T-helper 2 cell (primary cell): Measurements from ENCODE around the gene TCEAL9.
"Not testable (repeated sequence)": the region's sequence is repeated elsewhere in the genome, so short reads cannot be mapped to it uniquely, and the experiment has no call there.

ENCODE experiments used
- DNase-seq, 5 experiments: peaks; one replicate each; pipeline versions ENCODE4 v3.0.0 to v3.0.0-alpha.2; 2012 to 2022
- total RNA-seq, 2 donors: gene quantifications; one replicate each; lab custom pipeline; 2026; lab: John Stamatoyannopoulos, UW

The TCEAL9 gene, protein sequence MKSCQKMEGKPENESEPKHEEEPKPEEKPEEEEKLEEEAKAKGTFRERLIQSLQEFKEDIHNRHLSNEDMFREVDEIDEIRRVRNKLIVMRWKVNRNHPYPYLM
- total RNA-seq: 0 to 1.1 reads per million in 2 donors

DNA sequence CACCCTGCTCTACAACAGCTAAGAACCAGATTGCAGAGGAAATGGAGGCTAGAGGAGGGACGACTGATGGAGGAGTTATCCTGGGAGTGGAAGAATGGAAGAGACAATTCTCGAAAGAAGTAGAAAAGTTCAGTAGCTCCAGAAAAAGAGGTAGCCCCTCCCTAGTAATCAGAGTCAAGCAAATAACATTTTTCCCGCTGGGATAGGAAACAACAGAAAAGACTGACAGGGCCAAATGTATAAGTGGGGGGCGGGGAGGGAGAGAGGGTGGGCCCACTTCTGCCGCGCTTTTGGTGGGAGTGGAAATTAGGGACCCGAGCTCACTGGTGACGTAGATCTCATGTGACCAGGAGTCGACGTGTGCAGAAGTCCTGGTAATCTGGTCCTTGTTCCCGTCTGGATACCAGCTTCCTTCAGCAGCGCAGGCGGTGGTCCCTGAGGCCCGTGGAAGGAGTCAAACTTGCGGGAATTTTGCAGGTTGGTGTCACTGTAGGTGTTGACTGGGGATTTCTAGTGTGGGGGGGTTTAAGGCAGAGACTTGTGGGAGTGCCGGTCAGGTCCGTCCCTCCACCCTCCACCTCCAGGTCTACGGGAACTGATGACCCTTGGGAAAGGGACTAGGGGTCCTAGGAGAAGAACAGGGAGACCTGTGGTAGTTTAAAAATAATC, at the start of gene TCEAL9:
Gene TCEAL9 (plus strand): TSS at position 377 of the 669 bp plus-strand sequence. CDS start 1,179 bp downstream, outside the sequence.
- no peak for DNase-seq

- DNase-seq: peak in 1 of 5 experiments; percentile 3
These were observed 46.3 kb upstream of the TCEAL9 start for GRCh38 chrX:103309860-103310554.

DNA sequence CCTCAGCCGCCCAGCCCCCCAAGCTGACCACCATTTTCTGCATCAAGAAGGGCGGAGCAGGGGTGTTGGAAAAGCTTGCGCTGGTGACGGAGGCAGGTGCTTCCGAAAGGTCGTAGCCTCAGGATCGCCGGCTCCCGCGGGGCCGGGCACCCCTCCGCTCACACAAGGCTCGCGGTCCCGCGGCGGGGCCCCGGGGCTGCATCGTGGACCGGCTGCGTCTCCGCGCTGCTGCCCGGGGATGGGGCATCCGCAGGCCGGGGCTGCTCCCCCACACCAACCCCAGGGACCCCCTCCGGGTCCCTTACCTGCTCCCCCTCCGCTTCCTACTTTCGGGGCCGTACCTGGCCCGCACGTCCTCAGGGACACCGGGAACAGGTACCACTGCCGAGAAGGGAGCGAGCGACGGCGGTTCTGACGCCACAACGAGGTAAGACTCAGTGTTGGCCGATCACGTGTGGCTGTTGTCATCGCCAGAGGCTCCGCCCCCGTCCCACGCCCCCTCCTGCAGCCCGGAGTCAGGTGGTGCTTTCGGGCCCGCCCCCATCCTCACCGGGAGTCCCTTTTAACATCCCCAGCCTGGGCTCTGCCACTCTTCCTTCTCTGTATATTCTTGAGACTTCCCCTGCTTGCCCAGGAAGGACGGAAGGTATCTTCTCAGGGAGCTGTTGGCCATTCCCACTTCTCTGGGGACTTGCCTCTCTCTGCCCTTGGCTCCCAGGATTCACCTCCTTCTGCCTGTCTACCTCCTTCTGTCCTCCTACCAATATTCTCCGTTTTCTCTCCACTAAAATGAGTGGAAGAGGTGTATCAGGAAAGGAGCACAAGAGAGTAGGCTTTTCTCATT, 45.5 kb upstream of the TCEAL9 start, which contains the start of gene BEX2:
Gene BEX2 (minus strand): TSS at position 436 of the 844 bp plus-strand sequence. CDS start 1,014 bp downstream, outside the sequence.
- peak; percentile 60 to 88 (median 72) for DNase-seq

DNA sequence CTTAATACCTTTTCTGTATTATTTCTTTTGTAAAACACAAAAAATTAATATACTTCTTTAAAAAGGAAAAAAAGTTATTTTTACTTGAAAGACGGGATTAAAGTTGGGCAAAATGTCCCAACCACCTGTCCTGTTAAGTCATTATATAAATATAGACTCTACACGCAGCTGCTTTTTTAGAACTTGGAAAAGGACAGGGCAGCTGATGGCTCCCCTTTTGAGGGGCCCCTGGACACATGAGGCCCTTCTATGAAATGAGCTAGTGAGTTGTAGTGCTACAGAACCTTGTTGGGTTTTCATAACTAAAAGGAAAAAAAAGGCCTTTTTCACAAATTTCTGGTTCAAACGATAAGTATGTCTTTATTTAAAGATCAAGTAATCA, 44.9 kb upstream of the TCEAL9 start:
- no peak for DNase-seq

DNA sequence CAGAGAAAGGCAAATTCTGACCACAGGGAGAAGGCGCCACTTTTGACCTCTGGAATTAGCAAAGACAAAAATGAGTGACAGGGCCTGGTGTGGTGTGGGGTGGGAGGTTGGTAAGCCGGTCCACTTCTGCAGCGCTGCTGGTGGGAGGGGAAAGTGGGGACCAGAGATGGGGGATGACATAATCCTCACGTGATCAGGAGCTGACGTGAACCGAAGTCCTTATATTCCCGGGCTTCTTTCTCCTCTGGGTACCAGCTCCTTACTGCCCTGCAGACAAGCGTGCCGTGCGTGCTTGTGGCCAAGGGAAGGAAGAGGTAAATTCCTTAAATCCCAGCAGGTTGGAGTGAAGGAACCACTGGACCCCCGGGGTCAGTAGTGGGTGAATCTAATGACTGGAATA, 26.3 kb upstream of the TCEAL9 start, which contains the start of gene TCEAL7:
Gene TCEAL7 (plus strand): TSS at position 249 of the 400 bp plus-strand sequence. CDS start 1,165 bp downstream, outside the sequence.
- DNase-seq: no peak

DNA sequence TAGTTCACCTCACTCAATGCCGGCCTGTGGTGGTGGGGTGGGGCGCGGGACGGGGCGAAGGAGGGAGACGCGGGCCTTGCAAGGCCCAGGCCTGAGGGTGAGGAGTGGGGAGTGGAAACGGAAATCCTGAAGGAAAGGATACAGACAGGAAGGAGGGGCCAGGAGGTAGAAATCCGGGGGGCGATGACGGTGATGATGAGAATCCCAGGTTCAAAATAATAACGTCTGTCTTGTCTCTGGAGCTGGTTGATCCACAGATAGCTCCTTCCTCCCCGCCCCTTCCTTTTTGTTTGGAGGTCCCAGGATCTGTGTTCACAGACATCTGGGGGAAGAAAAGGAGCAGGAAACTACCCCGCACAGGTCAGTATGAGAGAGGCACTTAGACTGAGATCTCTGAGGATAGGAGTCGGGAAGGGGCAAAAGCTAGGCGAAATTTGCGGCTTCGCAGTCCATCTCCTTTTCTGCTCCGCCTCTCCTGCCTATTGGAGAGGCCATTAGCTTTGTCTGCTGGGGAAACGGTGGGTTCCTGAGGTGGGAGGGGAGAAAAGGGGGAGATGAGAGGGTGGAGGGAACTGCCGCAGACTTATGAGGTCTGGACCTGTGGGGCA, 25.5 kb upstream of the TCEAL9 start:
- no peak for DNase-seq

DNA sequence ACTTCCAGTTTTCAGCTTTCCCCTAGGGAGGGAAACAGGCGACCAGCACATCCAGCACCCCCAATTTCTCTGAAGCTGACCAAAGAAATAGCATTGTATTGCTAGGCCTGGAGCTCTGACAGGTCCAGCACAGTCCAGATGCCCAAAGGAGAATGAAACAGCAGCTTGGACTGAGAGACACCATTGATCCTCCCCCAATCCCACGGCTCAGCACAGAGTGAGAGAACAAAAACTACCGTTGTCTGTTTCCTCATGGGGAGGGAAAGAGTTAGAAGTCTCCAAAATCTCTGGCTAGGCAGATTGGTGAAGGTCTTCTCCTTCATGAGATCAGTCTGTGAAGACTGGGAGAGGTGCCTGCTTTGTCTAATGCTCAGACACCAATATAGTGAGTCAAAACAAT, 17.6 kb upstream of the TCEAL9 start:
- no peak for DNase-seq

- peak in 3 of 5 experiments; percentile 1 to 45 (median 6) for DNase-seq
These were observed 13.2 kb upstream of the TCEAL9 start for GRCh38 chrX:103343105-103343504.

DNA sequence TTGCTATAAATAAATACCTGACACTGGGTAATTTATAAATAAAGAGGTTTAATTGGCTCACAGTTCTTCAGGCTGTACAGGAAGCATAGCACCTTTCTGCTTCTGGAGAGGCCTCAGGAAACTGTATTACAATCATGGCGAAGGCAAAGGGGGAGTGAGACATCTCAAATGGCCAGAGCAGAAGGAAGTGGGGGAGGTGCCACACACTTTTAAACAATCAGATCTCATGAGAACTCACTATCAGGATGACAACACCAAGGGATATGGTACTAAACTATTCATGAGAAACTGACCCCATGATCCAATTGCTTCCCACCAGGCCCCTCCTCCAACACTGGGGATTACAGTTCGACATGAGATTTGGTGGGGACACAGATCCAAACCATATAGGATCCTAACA, 11.7 kb upstream of the TCEAL9 start:
- DNase-seq: no peak

GRCh38 chrX:103347682-103348397, 8.5 kb upstream of the TCEAL9 start:
- no peak for DNase-seq

DNA sequence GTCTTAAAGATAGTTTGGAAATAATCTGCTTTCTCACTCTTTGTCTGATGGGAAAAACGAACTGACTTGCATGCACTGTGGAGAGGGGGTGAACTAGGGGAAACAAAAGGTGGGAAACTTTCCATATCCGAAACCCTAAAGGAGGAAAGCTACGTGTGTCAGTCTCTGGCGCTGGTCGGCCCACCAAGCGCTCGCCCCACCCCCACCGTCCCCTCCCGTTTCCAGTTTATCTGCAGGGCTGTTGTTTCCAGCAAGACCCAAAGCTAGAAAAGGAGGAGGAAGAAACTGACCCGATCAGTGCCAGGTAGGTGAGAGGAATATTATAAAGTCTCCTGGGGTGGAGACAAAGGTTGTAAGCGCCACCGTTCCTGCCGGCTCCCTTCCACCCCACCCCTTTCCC, 552 bp downstream of the TCEAL9 start:
- no peak for DNase-seq

DNA sequence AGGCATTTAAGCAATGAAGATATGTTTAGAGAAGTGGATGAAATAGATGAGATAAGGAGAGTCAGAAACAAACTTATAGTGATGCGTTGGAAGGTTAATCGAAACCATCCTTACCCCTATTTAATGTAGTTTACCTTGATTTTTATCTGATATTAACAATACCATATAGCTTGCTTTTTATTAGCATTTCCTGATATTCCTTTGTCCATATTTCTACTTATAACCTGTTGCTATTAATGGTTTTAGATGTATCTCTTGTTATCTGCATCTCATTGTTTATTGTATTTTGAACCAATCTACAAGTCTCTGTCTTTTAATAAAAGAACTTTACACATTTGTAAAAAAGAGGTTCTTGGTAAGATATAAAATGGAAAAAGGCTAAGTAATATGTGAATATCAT, 1.6 kb downstream of the TCEAL9 start:
- no peak for DNase-seq

GRCh38 chrX:103359605-103360004, 3.3 kb downstream of the TCEAL9 start:
- not testable (repeated sequence) for DNase-seq

- no peak for DNase-seq
These were observed 3.8 kb downstream of the TCEAL9 start for GRCh38 chrX:103360092-103360491.

- no peak for DNase-seq
These were observed 4.6 kb downstream of the TCEAL9 start for GRCh38 chrX:103360916-103361315.

- DNase-seq: no peak
These were observed 5.5 kb downstream of the TCEAL9 start for GRCh38 chrX:103361798-103362197.

DNA sequence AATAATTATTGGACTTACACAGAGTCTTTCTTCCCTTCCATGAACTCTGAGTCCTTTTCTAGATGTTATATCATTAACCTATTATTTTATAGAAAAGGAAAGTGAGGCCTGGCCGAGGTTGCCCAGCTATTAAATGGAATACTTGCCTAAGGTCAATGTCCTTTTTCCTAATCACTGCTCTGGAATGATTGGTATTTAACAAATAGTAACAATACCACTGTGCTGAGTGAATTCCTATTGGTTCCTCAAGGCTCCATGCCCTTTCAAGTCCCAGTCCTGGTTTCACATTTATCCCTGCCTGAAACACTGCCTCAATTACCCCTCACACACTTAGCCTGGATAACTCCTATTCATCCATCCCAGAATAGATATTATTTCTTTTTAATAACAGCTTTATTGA, 6.2 kb downstream of the TCEAL9 start:
- no peak for DNase-seq

DNA sequence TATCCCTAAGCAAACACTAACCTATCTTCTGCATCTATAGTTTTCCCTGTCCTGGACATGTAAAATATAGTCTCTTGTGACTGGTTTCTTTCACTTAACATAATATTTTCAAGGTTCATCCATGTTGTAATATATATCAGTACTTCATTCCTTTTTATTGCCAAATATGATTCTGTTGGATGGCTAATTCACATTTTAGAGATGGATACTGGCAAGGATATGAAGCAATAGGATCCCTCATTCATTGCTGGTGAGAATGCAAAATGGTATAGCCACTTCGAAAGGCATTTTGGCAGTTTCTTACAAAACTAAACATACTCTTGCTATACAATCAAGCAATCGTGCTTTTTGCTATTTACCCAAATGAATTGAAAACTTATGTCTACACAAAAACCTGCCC, 6.7 kb downstream of the TCEAL9 start:
- DNase-seq: no peak

DNA sequence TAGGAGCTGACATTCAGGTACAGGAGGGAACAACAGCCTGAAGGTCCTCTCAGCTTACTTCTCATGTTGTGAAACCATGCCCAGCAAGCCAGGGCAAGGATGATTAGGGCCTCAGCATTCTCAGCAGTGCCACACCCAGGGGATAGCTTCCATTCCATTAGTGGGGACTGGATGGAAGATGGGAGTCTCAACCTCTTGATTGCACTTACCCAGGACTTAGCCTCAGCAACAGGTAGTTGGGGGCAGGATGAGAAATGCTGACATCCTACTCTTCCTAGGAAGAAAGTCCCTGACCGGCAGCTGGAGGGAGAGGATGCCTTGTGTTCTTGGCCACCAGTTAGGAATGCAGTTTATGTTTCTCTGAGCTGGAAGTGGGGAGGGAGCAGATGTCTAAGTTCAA, 11.2 kb downstream of the TCEAL9 start:
- no peak for DNase-seq

DNA sequence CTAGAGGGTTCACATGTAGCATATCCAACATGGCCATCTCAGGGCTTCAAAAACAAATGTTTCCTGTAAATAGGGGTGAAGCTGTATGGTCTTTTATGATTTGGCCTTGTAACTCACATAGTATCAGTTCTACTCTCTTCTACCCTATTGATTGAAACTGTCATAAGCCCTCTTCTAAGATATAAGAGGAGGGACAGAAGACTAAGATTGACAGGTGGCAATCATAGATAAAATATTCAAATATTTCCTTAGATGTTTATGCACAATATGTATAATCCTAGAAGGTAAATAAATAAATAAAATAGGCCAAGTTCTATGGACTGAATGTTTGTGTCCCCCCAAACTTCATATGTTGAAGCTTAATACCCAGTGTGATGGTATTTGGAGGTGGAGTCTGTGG, 13.2 kb downstream of the TCEAL9 start:
- no peak for DNase-seq

GRCh38 chrX:103372886-103373285, 16.6 kb downstream of the TCEAL9 start:
- DNase-seq: no peak

DNA sequence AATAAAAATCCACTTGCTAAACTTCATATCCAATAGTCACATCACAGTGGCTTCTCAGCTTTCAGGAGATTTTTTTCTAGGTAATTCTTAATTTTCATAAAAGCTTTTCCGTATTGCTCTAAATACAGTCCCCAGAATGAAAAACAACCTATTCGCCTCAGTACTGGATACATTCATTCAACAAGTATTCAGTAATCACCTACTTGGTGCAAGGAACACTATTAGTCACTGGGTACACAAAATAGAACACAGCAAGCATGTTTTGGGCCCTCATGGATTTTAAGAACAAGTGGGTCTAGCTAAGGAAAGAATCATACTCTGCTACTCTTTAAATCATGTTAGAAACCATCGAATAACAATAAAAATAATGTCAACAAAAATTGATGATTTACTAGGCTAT, 17.3 kb downstream of the TCEAL9 start:
- no peak for DNase-seq
